Superior temporal gyrus (tissue), 1 donor: ENCODE data around the gene R3HDM2.
A peak's percentile ranks its signal among the peaks of the same experiment; 100 is the strongest.
"Not testable (repeated sequence)": the region's sequence is repeated elsewhere in the genome, so short reads cannot be mapped to it uniquely, and the experiment has no call there.

Experiments used
- DNase-seq: peaks from one replicate; pipeline ENCODE4 v3.0.0-alpha.2; 2016; ENCODE audit errors: extremely low spot score

The R3HDM2 gene

GRCh38 chr12:57330992-57331391 is 99.9 kb downstream of the R3HDM2 start:
- DNase-seq: no peak

- DNase-seq: no peak
These were observed 101.6 kb downstream of the R3HDM2 start for GRCh38 chr12:57329219-57329618.

GRCh38 chr12:57325395-57325794 is 105.4 kb downstream of the R3HDM2 start:
- no peak for DNase-seq

- DNase-seq: no peak
These were observed 107.4 kb downstream of the R3HDM2 start for GRCh38 chr12:57323416-57323815.

- DNase-seq: no peak
These were observed 110.2 kb downstream of the R3HDM2 start for GRCh38 chr12:57320639-57321038.

- DNase-seq: no peak
These were observed 111.0 kb downstream of the R3HDM2 start for GRCh38 chr12:57319678-57320469.

- DNase-seq: no peak
These were observed 115.2 kb downstream of the R3HDM2 start for GRCh38 chr12:57315681-57316080.

- DNase-seq: not testable (repeated sequence)
These were observed 118.6 kb downstream of the R3HDM2 start for GRCh38 chr12:57312287-57312686.

GRCh38 chr12:57309420-57309819 is 121.4 kb downstream of the R3HDM2 start:
- no peak for DNase-seq

GRCh38 chr12:57300961-57301584 is 129.8 kb downstream of the R3HDM2 start:
- DNase-seq: no peak

- DNase-seq: no peak
These were observed 131.3 kb downstream of the R3HDM2 start for GRCh38 chr12:57299514-57300016.

- no peak for DNase-seq
These were observed 134.6 kb downstream of the R3HDM2 start for GRCh38 chr12:57296291-57296690.

- DNase-seq: not testable (repeated sequence)
These were observed 148.8 kb downstream of the R3HDM2 start for GRCh38 chr12:57282073-57282472.

- DNase-seq: peak; percentile 62
These were observed 150.4 kb downstream of the R3HDM2 start for GRCh38 chr12:57280211-57281062.

- no peak for DNase-seq
These were observed 152.1 kb downstream of the R3HDM2 start for GRCh38 chr12:57278465-57279381.

GRCh38 chr12:57276935-57277563 is 153.8 kb downstream of the R3HDM2 start:
- no peak for DNase-seq

GRCh38 chr12:57276233-57276632 is 154.6 kb downstream of the R3HDM2 start:
- not testable (repeated sequence) for DNase-seq

- DNase-seq: no peak
These were observed 157.3 kb downstream of the R3HDM2 start for GRCh38 chr12:57273516-57273915.

- DNase-seq: no peak
These were observed 158.3 kb downstream of the R3HDM2 start for GRCh38 chr12:57272337-57273151.
